ENCODE data around the gene PSME3IP1. TPM values are rescaled to one million over a fixed set of nuclear protein-coding genes. Genes with fewer than 3 reads are reported as not detected.

The PSME3IP1 gene
- total and polyA plus RNA-seq, 11 donors, result 37.8 to 74.6 (median 65.8) TPM

GRCh38 chr16:57126411-57126810 lies 59.4 kb downstream of the PSME3IP1 start:
- intact Hi-C loops (cut with DNase I), result no loop called here
- peaks cover 0 to 56% (median 24%) of the 10 kb centered on the region in 9 donors for H3K36me3 ChIP-seq
- no peak overlapping the region for H3K27ac ChIP-seq
- DNase-seq, result no peak
- no peaks in the 10 kb centered on the region for H3K27me3 ChIP-seq
- TF ChIP-seq POLR2A (IDR thresholded peaks at IDR 0.05), result no peak
- TF ChIP-seq CTCF (IDR thresholded peaks at IDR 0.05), result no peak
- ATAC-seq, result peak in 1 of 4 donors; percentile 9
- peaks cover 0 to 14% (median 0%) of the 10 kb centered on the region in 12 donors for H3K4me1 ChIP-seq
- WGBS, 4 donors, result 77 to 88% (median 84%) methylated on average over 4 of the region's 4 CpGs
- H3K4me3 ChIP-seq, result no peak overlapping the region
- H3K9me3 ChIP-seq, result no peaks in the 10 kb centered on the region

- no peaks in the 10 kb centered on the region for H3K9me3 ChIP-seq
- peaks cover 0 to 14% (median 0%) of the 10 kb centered on the region in 12 donors for H3K4me1 ChIP-seq
- no peak overlapping the region for H3K4me3 ChIP-seq
- H3K27me3 ChIP-seq, result no peaks in the 10 kb centered on the region
- no peak overlapping the region for H3K27ac ChIP-seq
- DNase-seq, result no peak
- intact Hi-C loops (cut with DNase I), result no loop called here
- TF ChIP-seq POLR2A (IDR thresholded peaks at IDR 0.05) (no peak), CTCF (IDR thresholded peaks at IDR 0.05) (no peak)
- 97 to 99% (median 98%) methylated on average over 4 of the region's 4 CpGs for WGBS, 4 donors
- no peak for ATAC-seq
- peaks cover 0 to 59% (median 23%) of the 10 kb centered on the region in 9 donors for H3K36me3 ChIP-seq
Observed at GRCh38 chr16:57125969-57126368, 59.9 kb downstream of the PSME3IP1 start.

GRCh38 chr16:57125376-57125775 lies 60.5 kb downstream of the PSME3IP1 start:
- DNase-seq, result no peak
- H3K36me3 ChIP-seq, result peaks cover 0 to 65% (median 28%) of the 10 kb centered on the region in 9 donors
- H3K9me3 ChIP-seq, result no peaks in the 10 kb centered on the region
- intact Hi-C loops (cut with DNase I), result no loop called here
- H3K4me1 ChIP-seq, result peaks cover 0 to 14% (median 0%) of the 10 kb centered on the region in 12 donors
- 95 to 97% (median 96%) methylated on average over 4 of the region's 4 CpGs for WGBS, 4 donors
- H3K27ac ChIP-seq, result no peak overlapping the region
- no peaks in the 10 kb centered on the region for H3K27me3 ChIP-seq
- no peak for TF ChIP-seq CTCF (IDR thresholded peaks at IDR 0.05)
- TF ChIP-seq POLR2A (IDR thresholded peaks at IDR 0.05), result no peak
- no peak overlapping the region for H3K4me3 ChIP-seq
- ATAC-seq, result no peak

GRCh38 chr16:57123974-57124674 lies 61.7 kb downstream of the PSME3IP1 start:
- TF ChIP-seq CTCF (IDR thresholded peaks at IDR 0.05), result no peak
- no peak for TF ChIP-seq POLR2A (IDR thresholded peaks at IDR 0.05)
- WGBS, 4 donors, result 82 to 86% (median 86%) methylated on average over 11 of the region's 11 CpGs
- Histone ChIP-seq H3K4me1 (peaks cover 0 to 14% (median 0%) of the 10 kb centered on the region in 12 donors), H3K36me3 (peaks cover 0 to 73% (median 36%) of the 10 kb centered on the region in 9 donors), H3K4me3 (no peak overlapping the region), H3K27ac (peak overlapping the region in 1 of 12 donors; percentile 20), H3K27me3 (no peaks in the 10 kb centered on the region), H3K9me3 (no peaks in the 10 kb centered on the region)
- ATAC-seq, result no peak
- no peak for DNase-seq
- intact Hi-C loops (cut with DNase I), result no loop called here
